Measurements from ENCODE around the gene CCL5. TPM values are rescaled to one million over a fixed set of nuclear protein-coding genes. Genes with fewer than 3 reads are reported as not detected.

Gene CCL5
- total and polyA plus RNA-seq, 10 of the 15 experiments (the other 5 are each of a cell fraction or from before 2014, with no cell fraction given): 45.7 to 186 (median 90.8) TPM

- TF ChIP-seq ZNF687 (IDR thresholded peaks at IDR 0.05) (no peak), SMAD1 (IDR thresholded peaks at IDR 0.05; ENCODE audit: low read depth, partially characterized antibody) (no peak), E2F8 (IDR thresholded peaks at IDR 0.05; ENCODE audit: low read depth, partially characterized antibody) (no peak), YY1 (IDR thresholded peaks at IDR 0.05; ENCODE audit: low read depth, low read length) (no peak), FOS (IDR thresholded peaks at IDR 0.05; ENCODE audit: borderline replicate concordance, extremely low read depth, insufficient read length) (no peak), SPI1 (IDR thresholded peaks at IDR 0.05; ENCODE audit: borderline replicate concordance, insufficient read depth, low read depth, low read length) (no peak), KLF5 (IDR thresholded peaks at IDR 0.05; ENCODE audit: partially characterized antibody) (no peak), SIX5 (IDR thresholded peaks at IDR 0.05; ENCODE audit: low read depth, low read length, severe bottlenecking) (no peak), ASH2L (IDR thresholded peaks at IDR 0.05; ENCODE audit: borderline replicate concordance, low read depth) (no peak)
Measured at GRCh38 chr17:35901631-35902175, 21.5 kb upstream of the CCL5 start (continued).

All from GM12878 (cell line).